ENCODE measurements around the gene ACKR1. TPM values are rescaled to one million over a fixed set of nuclear protein-coding genes. Genes with fewer than 3 reads are reported as not detected.

ACKR1 gene
- total RNA-seq, 1 donor from 2014 or later = 8.1 TPM

Other genes with a start within 250 kb of the ACKR1 start
- gene IFI16, start 195.0 kb upstream of the ACKR1 start, total RNA-seq = 21.1 TPM
- gene AIM2, start 128.1 kb upstream of the ACKR1 start, total RNA-seq = 0.56 TPM
- 5.3 TPM for gene CADM3, start 33.3 kb upstream of the ACKR1 start, total RNA-seq
- gene FCER1A, start 97.5 kb downstream of the ACKR1 start, total RNA-seq = 0.94 TPM
- not detected for gene OR10J4, start 227.3 kb downstream of the ACKR1 start, total RNA-seq
- not detected for gene OR10J1, start 234.8 kb downstream of the ACKR1 start, total RNA-seq